Activated naive CD8-positive, alpha-beta T cell treated with anti-CD3 and anti-CD28 coated beads, Interleukin-2, amount 10 ng/mL, durations not matched to agents 7 days and 5 days (primary cell): ENCODE data around the gene NCOA7. TPM values are rescaled to one million over a fixed set of nuclear protein-coding genes. Genes with fewer than 3 reads are reported as not detected.

Source experiments
- ATAC-seq: fragments of 150-1000 bp; cut with Tn5 transposase; one replicate; pipeline ENCODE4 v1.10.0; 2021; ENCODE audit warnings: low read depth, moderate library complexity
- POLR2A ChIA-PET: fragments of 350-600 bp; sonication (Branson Sonifier 250); formaldehyde crosslinking; loops from one replicate; lab custom pipeline; 2021; ENCODE audit warnings: antibody characterized with exemption; lab: Charles Lee
- DNase-seq: peaks from one replicate; pipeline ENCODE4 v3.0.0; 2021
- H3K27ac Mint-ChIP-seq: one replicate; pipeline ENCODE4 v1.8.0; 2022; ENCODE audit warnings: mild to moderate bottlenecking, mixed read lengths
- H3K27me3 Mint-ChIP-seq: one replicate; pipeline ENCODE4 v1.8.0; 2022; ENCODE audit warnings: mild to moderate bottlenecking, moderate library complexity, mixed read lengths
- H3K36me3 Mint-ChIP-seq: one replicate; pipeline ENCODE4 v1.8.0; 2021; ENCODE audit warnings: mild to moderate bottlenecking, mixed read lengths
- H3K4me1 Mint-ChIP-seq: one replicate; pipeline ENCODE4 v1.8.0; 2021; ENCODE audit warnings: mixed read lengths
- H3K4me3 Mint-ChIP-seq: one replicate; pipeline ENCODE4 v1.8.0; 2022; ENCODE audit warnings: mild to moderate bottlenecking, moderate library complexity, mixed read lengths
- H3K9me3 Mint-ChIP-seq: one replicate; pipeline ENCODE4 v1.8.0; 2021; ENCODE audit warnings: mixed read lengths
- total RNA-seq, 2 experiments: library from RNA; stranded (reverse); gene quantifications; one replicate each; pipeline ENCODE4 v1.2.3, GENCODE V29; 2021

Gene NCOA7
- total RNA-seq, 2 experiments from 2014 or later, result 51.1 to 58.6 TPM

GRCh38 chr6:125852587-125852986, 61.8 kb downstream of the NCOA7 start:
- Mint-ChIP-seq H3K36me3 (peaks cover 25% of the 10 kb centered on the region), H3K9me3 (peaks cover 2% of the 10 kb centered on the region), H3K27me3 (no peaks in the 10 kb centered on the region), H3K4me1 (peaks cover 2% of the 10 kb centered on the region), H3K27ac (no peak overlapping the region), H3K4me3 (no peak overlapping the region)
- ATAC-seq (no peak), DNase-seq (no peak)
- POLR2A ChIA-PET, result no interaction called here

GRCh38 chr6:125853168-125853567, 62.4 kb downstream of the NCOA7 start:
- Mint-ChIP-seq H3K27ac (no peak overlapping the region), H3K36me3 (peaks cover 21% of the 10 kb centered on the region), H3K4me1 (peaks cover 2% of the 10 kb centered on the region), H3K4me3 (no peak overlapping the region), H3K9me3 (no peaks in the 10 kb centered on the region), H3K27me3 (no peaks in the 10 kb centered on the region)
- DNase-seq, result no peak
- POLR2A ChIA-PET, result no interaction called here
- no peak for ATAC-seq

- Mint-ChIP-seq H3K27me3 (no peaks in the 10 kb centered on the region), H3K4me1 (peaks cover 2% of the 10 kb centered on the region), H3K36me3 (peaks cover 21% of the 10 kb centered on the region), H3K27ac (no peak overlapping the region), H3K9me3 (no peaks in the 10 kb centered on the region), H3K4me3 (no peak overlapping the region)
- POLR2A ChIA-PET, result no interaction called here
- ATAC-seq, result no peak
- no peak for DNase-seq
Measured at GRCh38 chr6:125853756-125854155, 63.0 kb downstream of the NCOA7 start.

GRCh38 chr6:125854355-125854754, 63.6 kb downstream of the NCOA7 start:
- Mint-ChIP-seq H3K27me3 (no peaks in the 10 kb centered on the region), H3K36me3 (peaks cover 21% of the 10 kb centered on the region), H3K9me3 (no peaks in the 10 kb centered on the region), H3K4me1 (peaks cover 3% of the 10 kb centered on the region), H3K4me3 (no peak overlapping the region), H3K27ac (no peak overlapping the region)
- no peak for ATAC-seq
- no peak for DNase-seq
- POLR2A ChIA-PET, result no interaction called here

- no peak overlapping the region for H3K27ac Mint-ChIP-seq
- H3K36me3 Mint-ChIP-seq, result peaks cover 21% of the 10 kb centered on the region
- no peak overlapping the region for H3K4me3 Mint-ChIP-seq
- DNase-seq (no peak), ATAC-seq (no peak)
- H3K9me3 Mint-ChIP-seq, result no peaks in the 10 kb centered on the region
- H3K4me1 Mint-ChIP-seq, result peaks cover 3% of the 10 kb centered on the region
- H3K27me3 Mint-ChIP-seq, result no peaks in the 10 kb centered on the region
- POLR2A ChIA-PET, result no interaction called here
Measured at GRCh38 chr6:125855783-125856182, 65.0 kb downstream of the NCOA7 start.

- no peak overlapping the region for H3K27ac Mint-ChIP-seq
- ATAC-seq (no peak), DNase-seq (no peak)
- peaks cover 15% of the 10 kb centered on the region for H3K36me3 Mint-ChIP-seq
- peaks cover 2% of the 10 kb centered on the region for H3K4me1 Mint-ChIP-seq
- H3K4me3 Mint-ChIP-seq, result no peak overlapping the region
- POLR2A ChIA-PET, result no interaction called here
- no peaks in the 10 kb centered on the region for H3K9me3 Mint-ChIP-seq
- no peaks in the 10 kb centered on the region for H3K27me3 Mint-ChIP-seq
Measured at GRCh38 chr6:125857846-125858245, 67.1 kb downstream of the NCOA7 start.

GRCh38 chr6:125858427-125859320, 67.9 kb downstream of the NCOA7 start:
- peaks cover 10% of the 10 kb centered on the region for H3K36me3 Mint-ChIP-seq

GRCh38 chr6:125859727-125860126, 69.0 kb downstream of the NCOA7 start:
- no peaks in the 10 kb centered on the region for H3K27me3 Mint-ChIP-seq
- H3K4me3 Mint-ChIP-seq, result no peak overlapping the region
- no peak overlapping the region for H3K27ac Mint-ChIP-seq
- H3K9me3 Mint-ChIP-seq, result no peaks in the 10 kb centered on the region
- peaks cover 10% of the 10 kb centered on the region for H3K36me3 Mint-ChIP-seq
- ATAC-seq (no peak), DNase-seq (no peak)
- POLR2A ChIA-PET, result no interaction called here
- H3K4me1 Mint-ChIP-seq, result peaks cover 2% of the 10 kb centered on the region

More at GRCh38 chr6:125858427-125859320, 67.9 kb downstream of the NCOA7 start:
- ATAC-seq, result peak; percentile 56
- Mint-ChIP-seq H3K27ac (peak overlapping the region; percentile 17), H3K4me3 (no peak overlapping the region), H3K4me1 (peaks cover 2% of the 10 kb centered on the region), H3K27me3 (no peaks in the 10 kb centered on the region), H3K9me3 (no peaks in the 10 kb centered on the region)
- POLR2A ChIA-PET, result no interaction called here
- no peak for DNase-seq

- POLR2A ChIA-PET, result no interaction called here
- Mint-ChIP-seq H3K9me3 (no peaks in the 10 kb centered on the region), H3K36me3 (peaks cover 3% of the 10 kb centered on the region), H3K4me1 (peaks cover 2% of the 10 kb centered on the region), H3K27ac (no peak overlapping the region), H3K27me3 (no peaks in the 10 kb centered on the region), H3K4me3 (no peak overlapping the region)
- no peak for DNase-seq
- no peak for ATAC-seq
Measured at GRCh38 chr6:125863023-125863422, 72.3 kb downstream of the NCOA7 start.

- ATAC-seq (no peak), DNase-seq (no peak)
- Mint-ChIP-seq H3K27ac (no peak overlapping the region), H3K4me3 (no peak overlapping the region), H3K27me3 (no peaks in the 10 kb centered on the region), H3K9me3 (no peaks in the 10 kb centered on the region), H3K4me1 (no peaks in the 10 kb centered on the region), H3K36me3 (peaks cover 3% of the 10 kb centered on the region)
- POLR2A ChIA-PET, result no interaction called here
Measured at GRCh38 chr6:125865015-125865414, 74.3 kb downstream of the NCOA7 start.

- Mint-ChIP-seq H3K4me1 (no peaks in the 10 kb centered on the region), H3K4me3 (no peak overlapping the region), H3K36me3 (peaks cover 10% of the 10 kb centered on the region), H3K27ac (no peak overlapping the region), H3K9me3 (no peaks in the 10 kb centered on the region), H3K27me3 (no peaks in the 10 kb centered on the region)
- POLR2A ChIA-PET, result no interaction called here
- DNase-seq (no peak), ATAC-seq (no peak)
Measured at GRCh38 chr6:125866433-125866832, 75.7 kb downstream of the NCOA7 start.

- H3K27ac Mint-ChIP-seq, result no peak overlapping the region
- H3K4me3 Mint-ChIP-seq, result no peak overlapping the region
- peaks cover 2% of the 10 kb centered on the region for H3K4me1 Mint-ChIP-seq
- no peaks in the 10 kb centered on the region for H3K9me3 Mint-ChIP-seq
- DNase-seq, result no peak
- POLR2A ChIA-PET, result no interaction called here
- H3K36me3 Mint-ChIP-seq, result peaks cover 10% of the 10 kb centered on the region
- no peaks in the 10 kb centered on the region for H3K27me3 Mint-ChIP-seq
- no peak for ATAC-seq
Measured at GRCh38 chr6:125867483-125867942, 76.8 kb downstream of the NCOA7 start.

- peaks cover 2% of the 10 kb centered on the region for H3K4me1 Mint-ChIP-seq
- no peak overlapping the region for H3K4me3 Mint-ChIP-seq
- ATAC-seq (no peak), DNase-seq (no peak)
- peaks cover 10% of the 10 kb centered on the region for H3K36me3 Mint-ChIP-seq
- H3K9me3 Mint-ChIP-seq, result no peaks in the 10 kb centered on the region
- POLR2A ChIA-PET, result no interaction called here
- no peaks in the 10 kb centered on the region for H3K27me3 Mint-ChIP-seq
- H3K27ac Mint-ChIP-seq, result no peak overlapping the region
Measured at GRCh38 chr6:125868252-125868651, 77.5 kb downstream of the NCOA7 start.

GRCh38 chr6:125868678-125869395, 78.1 kb downstream of the NCOA7 start:
- H3K36me3 Mint-ChIP-seq, result peaks cover 10% of the 10 kb centered on the region
- H3K27me3 Mint-ChIP-seq, result no peaks in the 10 kb centered on the region
- DNase-seq (no peak), ATAC-seq (no peak)
- peaks cover 2% of the 10 kb centered on the region for H3K4me1 Mint-ChIP-seq
- H3K27ac Mint-ChIP-seq, result no peak overlapping the region
- POLR2A ChIA-PET, result no interaction called here
- no peak overlapping the region for H3K4me3 Mint-ChIP-seq
- no peaks in the 10 kb centered on the region for H3K9me3 Mint-ChIP-seq
